HepG2 (cell line): ENCODE measurements around the gene MAP2K1. TPM values are rescaled to one million over a fixed set of nuclear protein-coding genes. Genes with fewer than 3 reads are reported as not detected.

Experiments
- ATAC-seq: fragments of 200-7000 bp; cut with Tn5 transposase; 3 replicates; pipeline ENCODE4 v1.9.1; 2020; ENCODE audit warnings: mild to moderate bottlenecking, moderate library complexity
- BruUV-seq: library from RNA; stranded (reverse); fragments of 400-500 nt; replicated peaks from 2 replicates; lab custom pipeline; 2021; lab: Mats Ljungman, UMichigan
- CTCF ChIA-PET: fragments of 300-600 bp; formaldehyde crosslinking; extraction: SDS; loops from one replicate; lab custom pipeline; 2021; ENCODE audit warnings: low total read pairs, inconsistent platforms, low intra/inter-chr PET ratio; lab: Yijun Ruan, JAX
- POLR2A ChIA-PET: fragments of 350-600 bp; sonication (Branson Sonifier 250); formaldehyde crosslinking; loops from one replicate; lab custom pipeline; 2020; ENCODE audit warnings: antibody characterized with exemption, inconsistent platforms; lab: Yijun Ruan, JAX
- DNase-seq: peaks from one replicate; pipeline ENCODE4 v3.0.0-alpha.2; 2015; ENCODE audit warnings: low spot score
- FAIRE-seq: peaks from 3 replicates; lab custom pipeline; 2011; peaks lifted over from hg19 to GRCh38; lab: Jason Lieb, UNC
- H2AFZ ChIP-seq: one replicate; pipeline ENCODE4 v1.6.1; 2011; ENCODE audit warnings: low read length, inconsistent platforms
- H3K27ac ChIP-seq: fragments of 300-600 bp; 3 replicates; pipeline ENCODE4 v1.8.0; 2011; ENCODE audit warnings: mixed run types, mild to moderate bottlenecking, mixed read lengths, low read length, inconsistent platforms; ENCODE audit not compliant: insufficient read depth; ENCODE audit errors: extremely low read length
- H3K27me3 ChIP-seq, 2 experiments: fragments of 200-600 bp in 1 of 2; 2 replicates in 1 of 2; 3 replicates in 1 of 2; pipeline versions ENCODE4 v1.6.0 to v1.8.0; 2011; ENCODE audit warnings: low read length in 2 of 2, mild to moderate bottlenecking in 2 of 2, moderate library complexity in 2 of 2, inconsistent platforms in 1 of 2; ENCODE audit not compliant: insufficient read depth in 2 of 2, control insufficient read depth in 1 of 2
- H3K36me3 ChIP-seq, 2 experiments: fragments of 200-600 bp in 1 of 2; replicated peaks in 1 of 2; 2 replicates in 1 of 2; 3 replicates in 1 of 2; pipeline versions ENCODE4 v1.5.1 to v1.8.0; 2011; ENCODE audit warnings: low read length in 2 of 2, inconsistent platforms in 1 of 2; ENCODE audit not compliant: insufficient read depth in 2 of 2, control insufficient read depth in 1 of 2
- H3K4me1 ChIP-seq: 2 replicates; pipeline ENCODE4 v1.5.1; 2012; ENCODE audit warnings: low read length, inconsistent platforms; ENCODE audit not compliant: insufficient read depth
- H3K4me2 ChIP-seq: 2 replicates; pipeline ENCODE4 v1.6.0; 2011; ENCODE audit warnings: low read depth, low read length, inconsistent platforms
- H3K4me3 ChIP-seq, 3 experiments: fragments of 200-600 bp in 1 of 3; sonication (generic), shearing (Covaris generic) in 1 of 3; replicated peaks in 1 of 3; 2 replicates each; pipeline ENCODE4 v1.5.1; 2011 to 2016; ENCODE audit warnings: low read length in 3 of 3, inconsistent platforms in 2 of 3, low read depth in 2 of 3, mild to moderate bottlenecking in 2 of 3, control low read depth in 1 of 3, mixed read lengths in 1 of 3; ENCODE audit not compliant: insufficient read depth in 1 of 3
- H3K79me2 ChIP-seq: one replicate; pipeline ENCODE4 v1.6.1; 2011; ENCODE audit warnings: low read length, inconsistent platforms; ENCODE audit not compliant: insufficient read depth
- H3K9ac ChIP-seq: 2 replicates; pipeline ENCODE4 v1.6.0; 2011; ENCODE audit warnings: mild to moderate bottlenecking, low read depth, low read length, inconsistent platforms; ENCODE audit not compliant: insufficient read depth
- H3K9me3 ChIP-seq: 2 replicates; pipeline ENCODE4 v1.5.1; 2012; ENCODE audit warnings: mild to moderate bottlenecking, low read length
- H4K20me1 ChIP-seq: 2 replicates; pipeline ENCODE4 v1.6.0; 2011; ENCODE audit warnings: inconsistent platforms, mild to moderate bottlenecking, low read length, moderate library complexity; ENCODE audit not compliant: insufficient read depth
- HDAC1 ChIP-seq: sonication (generic); formaldehyde crosslinking; IDR thresholded peaks from 2 replicates; pipeline ENCODE4 v1.5.1; 2020; ENCODE audit warnings: mild to moderate bottlenecking, missing genetic modification reagents
- NBN ChIP-seq: fragments of 450-650 bp; conservative IDR thresholded peaks from 2 replicates; pipeline ENCODE4 v1.6.1; 2017
- RXRB ChIP-seq: IDR thresholded peaks from 2 replicates; pipeline ENCODE4 v1.6.1; 2016; ENCODE audit warnings: borderline replicate concordance, missing genetic modification reagents, missing compliant biosample characterization
- STAG1 ChIP-seq: sonication (generic); formaldehyde crosslinking; IDR thresholded peaks from 2 replicates; pipeline ENCODE4 v1.4.0; 2020; ENCODE audit warnings: missing genetic modification reagents
- ZHX2 ChIP-seq, 2 experiments: sonication (generic) in 1 of 2; formaldehyde crosslinking in 1 of 2; IDR thresholded peaks; 2 replicates each; pipeline versions ENCODE4 v1.6.1 to v1.9.0; 2014 to 2022; ENCODE audit warnings: antibody characterized with exemption in 1 of 2, borderline replicate concordance in 1 of 2, inconsistent platforms in 1 of 2, low read depth in 1 of 2, missing genetic modification reagents in 1 of 2
- ZNF326 ChIP-seq: sonication (generic); formaldehyde crosslinking; IDR thresholded peaks from 2 replicates; pipeline ENCODE4 v1.4.0; 2020; ENCODE audit warnings: missing genetic modification reagents, borderline replicate concordance
- ZNF768 ChIP-seq: sonication (generic); formaldehyde crosslinking; IDR thresholded peaks from 2 replicates; pipeline ENCODE4 v1.4.0; 2020; ENCODE audit warnings: missing genetic modification reagents
- ZNF773 ChIP-seq: sonication (generic); formaldehyde crosslinking; IDR thresholded peaks from 2 replicates; pipeline ENCODE4 v1.4.0; 2020; ENCODE audit warnings: missing genetic modification reagents, borderline replicate concordance
- ZUFSP ChIP-seq: sonication (generic); formaldehyde crosslinking; IDR thresholded peaks from 2 replicates; pipeline ENCODE4 v1.9.0; 2021; ENCODE audit warnings: missing genetic modification reagents, mild to moderate bottlenecking, borderline replicate concordance
- WGBS: methylation state at CpG from one replicate; pipeline ENCODE4 v1.1.6; 2017; ENCODE audit warnings: low lambda C conversion rate; 5-methylcytosine and 5-hydroxymethylcytosine counted together
- in situ Hi-C: cut with HindIII; loops from 2 replicates; pipeline ENCODE4 v1.10.0; 2017; ENCODE audit warnings: low pct_unique_long_range_greater_than_20kb; ENCODE audit not compliant: extremely low pct_ligation_motif_present
- intact Hi-C: fragments of 100-400 bp; cut with micrococcal nuclease; formaldehyde crosslinking; loops from one replicate; pipeline ENCODE4 v1.10.0; 2022; ENCODE audit not compliant: unreplicated experiment
- polyA plus RNA-seq, 8 experiments: library from polyadenylated mRNA; depleted of rRNA in 3 of 8; stranded (reverse) in 7 of 8; unstranded in 1 of 8; fragments of >200 nt; fragmentation: Illumina TruSeq in 4 of 8; extraction: Trizol in 4 of 8; gene quantifications; 2 replicates each; pipeline versions ENCODE4 v1.2.1 to v1.2.3, GENCODE V29; 2011 to 2016; ENCODE audit warnings: low read depth in 4 of 8, missing spikeins in 1 of 8, mixed read lengths in 1 of 8; ENCODE audit not compliant: insufficient read depth in 1 of 8
- total RNA-seq, 5 experiments: library from RNA; depleted of rRNA; stranded (reverse); fragments of >200 nt; fragmentation: Illumina TruSeq; extraction: Trizol; gene quantifications; 2 replicates each; pipeline ENCODE4 v1.2.3, GENCODE V29; 2016; ENCODE audit warnings: low read depth in 1 of 5
- TF ChIP-seq, protein P1 (sequence below): sonication (generic); formaldehyde crosslinking; IDR thresholded peaks from 2 replicates; pipeline ENCODE4 v1.4.0; 2020; ENCODE audit warnings: missing genetic modification reagents, mild to moderate bottlenecking, borderline replicate concordance
- TF ChIP-seq, protein P2 (sequence below): sonication (generic); formaldehyde crosslinking; IDR thresholded peaks from 2 replicates; pipeline ENCODE4 v1.8.0; 2022; ENCODE audit warnings: mild to moderate bottlenecking, missing genetic modification reagents, moderate library complexity

The MAP2K1 gene
- total and polyA plus RNA-seq, 2 of the 13 experiments (the other 11 are each of a cell fraction or from before 2014, with no cell fraction given): 24.1 to 49.2 TPM

DNA sequence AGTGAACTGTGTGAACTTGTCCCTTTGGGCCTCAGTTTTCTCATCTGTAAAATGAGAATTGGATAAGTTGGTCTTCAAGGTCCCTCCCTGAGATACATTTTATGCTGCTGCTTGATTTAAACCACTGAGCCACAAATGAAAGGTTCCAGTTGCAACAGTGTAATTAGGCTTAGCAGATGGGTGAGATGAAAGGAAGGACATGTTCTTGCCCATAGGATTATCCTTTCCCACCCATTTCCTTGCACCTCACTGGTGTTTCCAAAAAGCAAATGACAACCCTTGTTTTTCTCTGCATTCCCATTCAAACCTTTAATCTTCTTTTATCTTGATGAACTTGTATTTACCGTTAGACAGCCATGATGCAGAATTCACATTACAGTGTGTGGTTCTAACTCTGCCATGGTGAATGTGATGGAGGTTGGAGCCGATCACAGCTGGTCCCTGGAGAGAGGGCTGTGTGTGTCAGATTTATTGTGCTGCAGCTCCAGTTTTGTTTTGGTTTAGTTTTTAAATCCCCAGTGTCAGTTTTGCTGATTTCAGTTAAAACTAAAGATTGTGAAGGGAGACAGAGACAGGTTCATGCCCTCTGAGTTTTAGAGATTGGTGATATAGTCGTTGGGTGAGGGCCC is 44.0 kb downstream of the MAP2K1 start:
- 0 out of 2 replicates have a peak, but pooled peaks cover 3% of the 10 kb centered on the region for H4K20me1 ChIP-seq
- no peaks in the 10 kb centered on the region for H3K27me3 ChIP-seq
- ATAC-seq: no peak
- H3K9me3 ChIP-seq: no peaks in the 10 kb centered on the region
- intact Hi-C loops (no loop called here), in situ Hi-C loops (no loop called here)
- CTCF ChIA-PET: no interaction called here
- H3K4me1 ChIP-seq: no peaks in the 10 kb centered on the region
- no peak overlapping the region for H3K27ac ChIP-seq
- 86% methylated on average over 3 of the region's 3 CpGs for WGBS
- BruUV-seq: no TSS peak
- no peak overlapping the region for H3K9ac ChIP-seq
- no peak for FAIRE-seq
- no peak overlapping the region for H3K4me3 ChIP-seq
- H2AFZ ChIP-seq: no peak overlapping the region
- POLR2A ChIA-PET: no interaction called here
- no peak overlapping the region for H3K4me2 ChIP-seq
- no peak for DNase-seq
- peaks cover 2 to 14% of the 10 kb centered on the region in 2 experiments; a peak in 4 of 5 replicates for H3K36me3 ChIP-seq
- peaks cover 27% of the 10 kb centered on the region for H3K79me2 ChIP-seq
- TF ChIP-seq RXRB (CRISPR knock-in tag) (no peak), ZNF326 (CRISPR knock-in tag) (no peak), ZUFSP (CRISPR knock-in tag) (no peak), NBN (no peak), ZNF773 (CRISPR knock-in tag) (no peak), STAG1 (CRISPR knock-in tag) (no peak), ZHX2 (IDR thresholded peaks at IDR 0.05; ENCODE audit: low read depth) (no peak), ZHX2 (CRISPR knock-in tag; IDR thresholded peaks at IDR 0.05; ENCODE audit: borderline replicate concordance) (no peak), HDAC1 (CRISPR knock-in tag) (no peak), ZNF768 (CRISPR knock-in tag) (no peak)
- TF ChIP-seq, protein P1, sequence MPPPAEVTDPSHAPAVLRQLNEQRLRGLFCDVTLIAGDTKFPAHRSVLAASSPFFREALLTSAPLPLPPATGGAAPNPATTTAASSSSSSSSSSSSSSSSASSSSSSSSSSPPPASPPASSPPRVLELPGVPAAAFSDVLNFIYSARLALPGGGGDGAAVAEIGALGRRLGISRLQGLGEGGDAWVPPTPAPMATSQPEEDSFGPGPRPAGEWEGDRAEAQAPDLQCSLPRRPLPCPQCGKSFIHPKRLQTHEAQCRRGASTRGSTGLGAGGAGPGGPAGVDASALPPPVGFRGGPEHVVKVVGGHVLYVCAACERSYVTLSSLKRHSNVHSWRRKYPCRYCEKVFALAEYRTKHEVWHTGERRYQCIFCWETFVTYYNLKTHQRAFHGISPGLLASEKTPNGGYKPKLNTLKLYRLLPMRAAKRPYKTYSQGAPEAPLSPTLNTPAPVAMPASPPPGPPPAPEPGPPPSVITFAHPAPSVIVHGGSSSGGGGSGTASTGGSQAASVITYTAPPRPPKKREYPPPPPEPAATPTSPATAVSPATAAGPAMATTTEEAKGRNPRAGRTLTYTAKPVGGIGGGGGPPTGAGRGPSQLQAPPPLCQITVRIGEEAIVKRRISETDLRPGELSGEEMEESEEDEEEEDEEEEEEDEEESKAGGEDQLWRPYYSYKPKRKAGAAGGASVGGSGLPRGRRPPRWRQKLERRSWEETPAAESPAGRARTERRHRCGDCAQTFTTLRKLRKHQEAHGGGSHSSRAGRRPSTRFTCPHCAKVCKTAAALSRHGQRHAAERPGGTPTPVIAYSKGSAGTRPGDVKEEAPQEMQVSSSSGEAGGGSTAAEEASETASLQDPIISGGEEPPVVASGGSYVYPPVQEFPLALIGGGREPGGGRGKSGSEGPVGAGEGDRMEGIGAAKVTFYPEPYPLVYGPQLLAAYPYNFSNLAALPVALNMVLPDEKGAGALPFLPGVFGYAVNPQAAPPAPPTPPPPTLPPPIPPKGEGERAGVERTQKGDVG: no peak
- TF ChIP-seq, protein P2, sequence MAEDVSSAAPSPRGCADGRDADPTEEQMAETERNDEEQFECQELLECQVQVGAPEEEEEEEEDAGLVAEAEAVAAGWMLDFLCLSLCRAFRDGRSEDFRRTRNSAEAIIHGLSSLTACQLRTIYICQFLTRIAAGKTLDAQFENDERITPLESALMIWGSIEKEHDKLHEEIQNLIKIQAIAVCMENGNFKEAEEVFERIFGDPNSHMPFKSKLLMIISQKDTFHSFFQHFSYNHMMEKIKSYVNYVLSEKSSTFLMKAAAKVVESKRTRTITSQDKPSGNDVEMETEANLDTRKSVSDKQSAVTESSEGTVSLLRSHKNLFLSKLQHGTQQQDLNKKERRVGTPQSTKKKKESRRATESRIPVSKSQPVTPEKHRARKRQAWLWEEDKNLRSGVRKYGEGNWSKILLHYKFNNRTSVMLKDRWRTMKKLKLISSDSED: no peak
